ENCODE measurements around the gene TMEM127.
"Not testable (repeated sequence)": the region's sequence is repeated elsewhere in the genome, so short reads cannot be mapped to it uniquely, and the experiment has no call there.

TMEM127 gene, protein sequence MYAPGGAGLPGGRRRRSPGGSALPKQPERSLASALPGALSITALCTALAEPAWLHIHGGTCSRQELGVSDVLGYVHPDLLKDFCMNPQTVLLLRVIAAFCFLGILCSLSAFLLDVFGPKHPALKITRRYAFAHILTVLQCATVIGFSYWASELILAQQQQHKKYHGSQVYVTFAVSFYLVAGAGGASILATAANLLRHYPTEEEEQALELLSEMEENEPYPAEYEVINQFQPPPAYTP

DNA sequence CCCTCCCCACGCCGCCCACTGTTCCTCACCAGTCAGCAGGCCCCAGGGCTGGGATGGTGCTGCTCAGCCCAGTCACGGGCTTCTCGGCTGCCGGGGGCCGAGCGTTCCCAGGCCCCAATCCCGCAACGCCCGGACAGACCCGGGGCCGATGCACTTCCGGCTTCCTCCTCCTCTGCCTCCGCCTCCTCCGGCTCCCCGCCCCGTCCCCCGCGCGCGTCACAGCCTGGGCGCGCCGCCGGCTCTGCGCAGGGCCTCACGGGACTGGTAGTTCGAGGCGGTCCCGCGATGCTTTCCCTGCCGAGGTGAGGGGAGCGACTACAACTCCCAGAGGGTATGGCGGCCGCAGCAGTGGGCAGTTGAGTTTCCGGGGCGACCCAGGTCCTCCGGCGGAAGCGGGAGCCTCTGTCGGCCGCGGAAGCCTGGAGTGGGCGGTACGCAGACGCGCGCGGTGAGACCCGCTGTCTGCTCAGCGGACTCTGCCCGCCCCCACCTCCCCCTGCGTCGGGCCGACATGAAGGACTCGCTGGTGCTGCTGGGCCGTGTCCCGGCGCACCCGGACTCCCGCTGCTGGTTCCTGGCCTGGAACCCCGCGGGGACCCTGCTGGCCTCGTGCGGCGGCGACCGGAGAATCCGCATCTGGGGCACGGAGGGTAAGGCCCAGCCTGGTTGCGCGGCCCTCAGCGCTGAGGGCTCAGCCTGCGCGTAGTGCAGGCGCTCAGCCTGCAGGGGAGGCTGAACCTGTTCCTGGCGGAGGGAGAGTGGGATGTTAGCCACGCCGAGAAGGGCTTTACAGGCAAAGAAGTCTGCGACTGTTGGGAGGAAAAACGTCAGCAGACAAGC is at the start of gene TMEM127, which contains the start of gene CIAO1:
TSS of gene TMEM127 (minus strand) at position 158 of the 840 bp plus-strand sequence. CDS start 616 bp downstream, outside the sequence.
TSS of gene CIAO1 (plus strand) at position 386 of the 840 bp plus-strand sequence. CDS start at position 512, 126 bp downstream.
- peak; percentile 100 for DNase-seq

DNA sequence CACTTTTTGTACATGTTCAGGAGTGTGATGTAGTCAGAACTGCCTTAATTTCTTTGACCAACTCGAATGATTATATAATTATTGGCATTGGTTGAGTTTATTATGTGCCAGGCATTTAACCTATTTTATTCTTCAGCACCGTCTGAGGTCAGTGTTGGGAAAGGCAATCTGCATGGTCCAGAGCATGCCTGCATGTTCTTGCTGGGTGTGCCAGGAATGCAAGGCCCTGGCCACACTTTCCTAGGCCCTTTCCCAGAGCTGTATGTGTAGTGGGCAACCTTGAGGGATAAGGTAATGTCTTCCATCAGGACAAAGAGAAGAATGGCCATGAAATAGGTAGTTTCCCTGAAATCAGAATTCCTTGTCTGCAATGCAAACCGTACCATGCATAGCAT is 49.2 kb upstream of the TMEM127 start:
- no peak for DNase-seq

DNA sequence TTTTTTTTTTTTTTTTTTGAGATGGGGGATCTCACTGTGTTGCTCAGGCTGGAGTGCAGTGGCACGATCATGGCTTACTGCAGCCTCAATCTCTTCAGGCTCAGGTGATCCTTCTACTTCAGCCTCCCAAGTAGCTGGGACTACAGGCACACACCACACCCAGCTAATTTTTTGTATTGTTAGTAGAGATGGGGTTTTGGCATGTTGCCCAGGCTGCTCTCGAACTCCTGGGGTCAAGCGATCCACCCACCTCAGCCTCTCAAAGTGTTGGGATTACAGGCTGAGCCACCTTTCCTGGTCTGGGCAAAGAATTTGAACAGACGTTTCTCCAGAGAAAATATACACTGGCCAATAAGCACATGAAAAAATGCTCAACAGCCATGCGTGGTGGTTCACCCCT is 42.5 kb upstream of the TMEM127 start:
- no peak for DNase-seq

DNA sequence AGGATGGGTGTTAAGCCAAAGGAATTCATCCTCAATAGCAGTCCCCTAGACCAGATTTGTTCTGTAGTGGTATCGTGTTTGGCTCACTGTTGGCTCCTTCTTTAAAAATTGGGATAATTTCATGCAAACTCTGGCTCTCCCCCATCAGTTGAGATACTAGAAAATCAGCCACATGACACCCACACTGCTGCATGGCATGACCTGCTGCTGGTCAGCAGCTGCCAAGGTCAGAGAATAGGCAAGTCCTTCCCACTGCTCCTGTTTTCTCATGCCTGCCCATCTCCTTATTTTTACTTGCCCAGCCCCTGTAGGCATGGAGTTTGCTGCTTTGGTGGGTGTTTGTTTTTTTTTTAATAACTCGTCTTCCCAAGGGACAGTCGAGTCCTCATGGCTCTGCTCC is 40.6 kb upstream of the TMEM127 start:
- no peak for DNase-seq

DNA sequence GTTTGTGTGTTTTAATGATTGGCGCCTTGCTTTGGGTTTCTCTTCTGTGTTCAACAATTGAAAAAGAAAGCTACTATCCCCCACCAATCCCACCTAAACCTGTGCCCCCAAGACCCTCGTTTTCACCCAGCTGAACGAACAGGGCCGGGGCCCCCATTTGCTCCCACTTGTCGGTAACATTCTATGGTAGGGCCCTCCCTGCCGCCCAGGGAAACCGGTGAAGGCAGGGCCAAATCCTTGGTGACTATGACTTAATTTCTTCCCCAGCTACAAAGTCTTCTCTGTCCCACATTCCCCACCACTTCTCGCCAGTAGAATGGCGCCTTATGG is 40.1 kb upstream of the TMEM127 start:
- DNase-seq = no peak

DNA sequence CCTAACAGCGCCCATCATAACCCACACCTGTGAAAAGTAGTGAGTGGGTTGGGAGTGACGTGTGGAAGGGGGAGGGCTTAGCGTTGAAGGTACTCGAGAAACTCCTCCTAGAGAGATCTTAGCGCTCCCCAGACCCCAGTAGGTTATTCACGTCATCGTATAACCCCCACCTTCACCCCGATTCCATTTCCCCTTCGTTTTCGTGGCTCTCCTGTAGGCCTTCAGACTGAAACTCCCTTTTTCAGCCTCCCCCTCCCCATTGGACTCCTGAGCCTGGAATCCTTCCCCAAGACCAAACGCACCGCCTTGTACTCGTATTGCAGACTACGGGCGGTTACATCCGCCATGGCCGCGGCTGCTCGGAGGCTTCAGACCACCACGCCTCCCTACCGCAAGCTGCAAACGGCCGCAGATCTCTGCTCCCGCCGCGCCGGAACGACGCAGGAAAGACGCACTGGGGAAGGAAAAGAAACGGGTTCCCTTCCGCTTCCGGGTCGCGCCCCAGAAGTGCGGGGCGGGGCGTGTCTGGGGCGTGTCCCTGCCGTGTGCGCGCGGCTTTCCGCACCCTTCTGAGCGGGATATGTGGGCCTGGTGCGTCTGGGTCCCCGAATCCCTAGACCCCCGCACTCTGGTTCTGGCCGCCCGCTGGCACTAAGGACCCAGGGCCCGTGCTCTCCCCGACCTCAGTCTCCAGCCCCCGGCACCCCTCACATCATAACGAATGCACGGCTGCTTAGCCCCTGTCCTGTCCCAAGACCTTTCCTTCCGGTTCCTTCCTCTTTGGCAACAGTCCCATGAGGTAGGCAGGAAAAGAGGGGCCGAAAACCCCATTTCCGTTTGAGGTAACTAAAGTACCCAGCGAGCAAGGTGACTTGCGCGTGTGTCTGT is 39.5 kb upstream of the TMEM127 start, which contains the start of gene SNRNP200:
TSS of gene SNRNP200 (minus strand) at position 456 of the 888 bp plus-strand sequence. CDS start at position 347, 109 bp downstream.
- peak; percentile 92 for DNase-seq

DNA sequence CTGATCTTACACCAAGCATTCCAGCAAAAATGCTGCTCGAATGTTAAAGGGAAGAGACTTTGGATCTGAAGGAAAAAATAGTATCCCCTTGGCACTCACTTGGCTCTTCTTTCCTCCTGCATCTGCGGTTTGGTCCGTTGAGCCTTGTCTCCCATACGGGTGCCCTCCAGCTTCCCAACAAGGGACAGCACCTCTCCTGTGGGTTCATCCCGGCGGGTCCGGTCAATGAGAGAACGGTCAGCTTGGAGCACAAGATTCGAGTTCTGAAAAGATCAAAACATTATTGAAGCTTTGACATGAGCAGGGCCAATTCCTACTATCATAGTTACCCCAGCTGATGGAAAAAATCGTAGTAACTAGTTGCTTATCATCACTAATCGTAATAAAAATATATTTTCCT is 38.8 kb upstream of the TMEM127 start:
- no peak for DNase-seq

DNA sequence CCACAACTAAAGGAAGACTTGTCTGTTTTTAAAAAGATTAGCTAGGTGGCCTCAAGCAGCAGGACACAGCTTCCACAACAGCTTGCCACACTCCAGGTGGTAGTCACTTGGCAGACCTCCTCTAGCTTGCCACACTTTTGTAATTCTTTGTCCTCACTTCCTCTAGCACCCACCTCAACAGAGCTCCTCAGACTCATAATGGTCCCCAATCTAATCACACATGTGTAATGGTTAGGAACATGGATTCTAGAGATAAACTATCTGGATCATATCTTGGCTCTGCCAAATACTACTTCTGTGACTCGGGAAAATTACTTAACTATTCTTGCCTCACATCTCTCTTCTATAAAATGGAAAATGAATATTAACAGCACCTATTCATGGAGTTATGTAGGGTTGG is 36.1 kb upstream of the TMEM127 start:
- no peak for DNase-seq

DNA sequence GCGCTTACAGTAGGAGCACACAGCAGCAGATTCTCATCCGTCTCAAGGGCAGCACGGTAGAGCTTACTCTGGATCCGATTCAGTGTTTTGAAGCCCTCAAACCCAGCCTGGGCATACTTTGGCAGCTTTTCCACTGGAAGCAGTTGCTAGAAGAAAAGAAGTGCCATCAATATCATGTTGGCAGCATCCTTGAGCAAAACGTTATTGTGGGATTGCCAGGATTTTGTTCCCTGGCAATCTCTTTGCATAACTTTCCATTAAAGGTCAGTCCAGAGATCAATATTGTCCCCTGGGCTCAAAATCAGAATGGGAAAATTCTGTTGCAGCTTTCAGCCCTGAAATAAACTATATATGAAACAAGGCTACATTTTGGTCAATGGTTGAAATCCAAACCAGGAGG is 31.1 kb upstream of the TMEM127 start:
- DNase-seq = no peak

DNA sequence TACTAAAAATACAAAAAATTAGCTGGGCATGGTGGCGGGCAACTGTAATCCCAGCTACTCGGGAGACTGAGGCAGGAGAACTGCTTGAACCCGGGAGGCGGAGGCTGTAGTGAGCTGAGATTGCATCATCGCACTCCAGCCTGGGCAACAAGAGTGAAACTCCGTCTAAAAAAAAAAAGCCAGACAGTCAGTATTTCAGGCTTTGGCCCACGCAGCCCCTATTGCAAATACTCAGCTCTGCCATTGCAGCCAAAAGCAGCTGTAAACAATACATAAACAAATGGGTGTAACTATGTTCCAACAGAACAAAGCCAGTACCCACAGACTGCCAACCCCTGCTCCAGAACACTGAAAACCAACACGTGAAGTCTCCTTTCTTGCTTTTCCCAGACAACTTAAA is 28.5 kb upstream of the TMEM127 start:
- not testable (repeated sequence) for DNase-seq

DNA sequence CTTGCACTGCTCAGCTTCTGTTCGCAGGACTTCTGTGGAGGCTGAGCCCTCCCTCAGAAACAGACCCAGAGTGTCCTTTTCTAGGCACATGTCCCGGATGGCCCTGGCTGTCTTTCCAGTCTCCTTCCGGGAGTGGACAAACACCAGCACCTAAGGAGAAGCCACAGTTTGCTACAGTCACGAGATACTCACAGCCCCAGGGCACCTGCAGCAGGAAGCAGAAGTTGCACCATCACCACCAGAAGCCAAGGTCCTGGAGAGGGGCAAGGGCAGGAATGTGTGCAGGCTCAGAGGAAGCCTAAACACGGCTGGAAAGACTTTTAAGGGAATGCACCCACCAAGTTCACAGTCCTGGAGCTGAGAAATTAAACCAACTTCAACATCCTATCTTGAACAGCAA is 26.0 kb upstream of the TMEM127 start:
- no peak for DNase-seq

DNA sequence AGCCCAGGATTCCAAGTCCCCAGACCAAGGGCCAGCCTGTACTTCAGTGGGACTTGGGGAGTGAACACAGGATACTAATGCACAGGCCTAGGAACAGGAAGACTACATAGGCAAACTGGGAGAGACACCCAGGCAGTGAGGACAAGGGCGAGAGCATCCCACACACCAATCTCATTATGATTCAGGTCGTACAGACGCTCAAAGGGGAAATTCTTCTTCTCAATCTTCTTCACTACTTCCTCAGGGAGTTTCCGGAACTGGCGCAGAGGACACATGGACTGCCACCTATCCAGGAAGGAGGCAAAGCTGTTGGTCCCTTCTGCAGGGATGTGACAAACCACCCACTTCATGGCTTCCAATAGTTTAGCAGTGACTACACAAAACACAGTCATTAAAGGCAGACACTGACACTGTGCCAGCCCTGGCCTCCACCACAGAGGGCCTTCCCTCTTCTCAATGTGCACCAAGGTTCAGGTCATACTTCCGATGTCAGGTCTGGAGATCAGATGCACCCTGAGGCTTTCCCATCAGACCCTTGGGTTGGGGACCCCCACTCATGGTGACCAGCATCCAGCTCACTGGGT is 21.6 kb upstream of the TMEM127 start:
- DNase-seq = no peak

DNA sequence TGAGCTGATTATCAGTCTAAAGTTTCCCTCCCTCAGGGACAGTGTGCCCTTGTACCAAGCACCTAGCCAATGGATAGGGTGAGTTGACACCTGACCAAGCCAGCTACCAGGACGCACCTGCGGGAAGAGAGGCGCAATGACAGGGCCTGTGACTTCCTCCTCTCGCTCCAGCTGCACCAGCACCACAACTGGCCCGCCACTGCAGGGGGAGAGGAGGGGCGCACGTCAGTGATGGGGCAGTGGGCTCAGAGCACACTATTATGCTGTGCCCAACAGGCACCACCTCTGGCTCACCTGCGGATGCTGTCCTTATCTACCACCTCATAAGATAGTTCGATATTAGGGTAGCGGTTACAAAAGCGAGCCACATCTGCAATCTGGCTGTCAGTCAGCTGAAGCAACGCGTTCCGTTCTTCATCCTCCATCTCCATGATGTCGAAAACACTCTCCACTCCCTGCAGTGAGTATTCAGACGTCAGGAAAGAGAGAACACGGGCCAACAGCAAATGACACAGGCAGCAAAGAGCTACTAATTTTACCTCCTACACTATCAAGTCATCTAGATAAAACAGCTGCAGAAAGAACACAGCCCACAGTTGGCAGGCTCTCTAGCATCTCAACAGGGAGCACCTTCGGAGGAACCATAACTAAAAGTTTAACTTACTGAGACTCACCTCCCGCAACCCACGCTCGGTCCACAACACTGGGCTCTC is 11.1 kb upstream of the TMEM127 start:
- no peak for DNase-seq

DNA sequence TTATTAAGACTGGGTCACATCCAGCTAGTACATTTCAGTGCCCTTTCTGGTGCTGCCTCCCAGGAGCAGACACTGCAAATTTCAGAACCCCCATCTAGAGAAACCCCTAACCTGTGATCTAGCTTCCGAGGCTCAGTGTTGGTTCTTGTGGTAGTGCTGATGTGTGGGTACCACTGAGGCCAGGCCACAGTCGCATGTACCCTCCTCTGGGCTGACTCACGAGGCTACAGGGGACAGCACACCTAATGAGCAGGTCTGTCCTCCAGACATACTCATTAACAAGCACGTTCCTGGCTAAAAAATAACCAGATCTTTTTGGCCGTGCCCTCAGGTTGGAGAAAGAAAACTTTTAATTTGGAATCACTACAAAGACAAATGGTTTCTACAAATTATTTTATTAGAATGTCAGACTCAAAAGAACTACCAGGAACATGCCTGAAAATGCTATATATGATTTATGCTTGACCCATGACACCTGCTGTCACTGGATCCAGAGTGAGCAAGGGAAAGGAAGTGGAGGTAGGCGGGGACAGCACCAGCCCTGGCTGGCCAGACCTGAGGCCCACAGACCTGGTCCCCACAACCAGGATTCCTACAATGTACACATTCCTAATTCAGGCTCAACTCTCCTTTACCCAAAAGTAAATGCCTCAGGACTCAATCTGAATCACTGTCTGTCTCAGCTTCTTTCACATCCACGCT is 8.7 kb upstream of the TMEM127 start:
- no peak for DNase-seq

DNA sequence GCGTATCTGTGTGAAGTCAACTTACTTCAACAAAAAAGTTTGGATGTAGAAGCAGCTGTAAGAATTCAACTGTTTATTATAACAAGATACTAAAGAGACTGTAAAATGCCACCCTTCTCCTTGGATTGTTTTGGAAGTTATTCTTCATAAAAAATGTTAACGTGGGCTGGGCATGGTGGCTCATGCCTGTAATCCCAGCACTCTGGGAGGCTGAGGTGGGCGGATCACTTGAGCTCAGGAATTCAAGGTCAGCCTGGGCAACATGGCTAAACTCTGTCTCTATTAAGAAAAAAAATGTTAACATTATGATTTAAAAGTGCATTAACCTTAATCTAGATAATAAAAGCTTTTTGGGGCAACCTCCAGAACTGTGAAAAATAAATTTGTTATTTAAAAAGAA is 8.0 kb upstream of the TMEM127 start:
- no peak for DNase-seq

DNA sequence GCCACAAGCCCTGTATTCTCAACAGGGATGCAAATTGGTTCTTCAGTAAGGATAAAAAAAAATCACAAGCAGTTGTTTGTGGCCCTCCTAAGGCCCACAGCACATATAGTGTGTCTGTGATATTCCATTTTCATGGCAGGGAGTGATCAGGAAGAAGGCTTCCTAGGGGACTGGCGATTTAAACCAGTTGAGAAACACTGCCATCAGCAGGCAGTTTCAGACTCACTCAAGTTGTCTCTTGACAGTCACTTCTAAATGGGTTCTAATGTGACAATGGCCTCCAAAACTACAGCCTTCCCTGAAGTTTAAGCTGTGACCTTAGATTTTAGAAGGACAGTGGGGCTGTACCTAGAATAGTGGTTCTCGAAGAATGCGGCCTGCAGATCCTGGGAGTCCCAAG is 6.2 kb upstream of the TMEM127 start:
- no peak for DNase-seq

DNA sequence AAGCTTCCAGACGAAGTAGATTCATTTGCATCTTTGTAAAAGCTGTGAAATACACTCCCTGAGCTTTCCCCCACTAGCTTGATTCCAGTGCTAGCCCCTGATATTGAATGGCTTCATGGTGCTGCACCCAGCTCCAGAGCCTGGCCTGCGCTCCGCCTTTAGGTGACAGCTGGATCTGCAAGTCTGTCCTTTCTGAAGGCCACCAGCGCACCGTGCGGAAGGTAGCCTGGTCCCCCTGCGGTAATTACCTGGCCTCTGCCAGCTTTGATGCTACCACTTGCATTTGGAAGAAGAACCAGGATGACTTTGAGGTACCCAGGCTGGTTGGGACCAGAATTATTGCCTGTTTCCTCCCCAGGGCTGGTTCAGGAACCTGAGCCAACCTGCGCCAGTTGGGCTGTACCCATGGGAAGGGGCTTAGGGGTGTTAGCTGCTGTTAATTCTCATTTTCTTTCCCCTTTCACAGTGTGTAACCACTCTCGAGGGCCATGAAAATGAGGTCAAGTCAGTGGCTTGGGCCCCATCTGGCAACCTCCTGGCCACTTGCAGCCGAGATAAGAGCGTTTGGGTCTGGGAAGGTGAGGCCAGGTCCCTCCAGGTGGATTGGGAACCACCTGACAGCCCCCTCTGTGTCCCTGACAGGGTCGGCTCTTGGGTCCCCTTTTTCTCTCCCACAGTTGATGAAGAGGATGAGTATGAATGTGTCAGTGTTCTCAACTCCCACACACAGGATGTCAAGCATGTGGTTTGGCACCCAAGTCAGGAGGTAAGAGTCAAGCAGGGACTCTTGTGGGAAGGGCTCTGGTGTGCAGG is 1.6 kb upstream of the TMEM127 start:
- DNase-seq = no peak

DNA sequence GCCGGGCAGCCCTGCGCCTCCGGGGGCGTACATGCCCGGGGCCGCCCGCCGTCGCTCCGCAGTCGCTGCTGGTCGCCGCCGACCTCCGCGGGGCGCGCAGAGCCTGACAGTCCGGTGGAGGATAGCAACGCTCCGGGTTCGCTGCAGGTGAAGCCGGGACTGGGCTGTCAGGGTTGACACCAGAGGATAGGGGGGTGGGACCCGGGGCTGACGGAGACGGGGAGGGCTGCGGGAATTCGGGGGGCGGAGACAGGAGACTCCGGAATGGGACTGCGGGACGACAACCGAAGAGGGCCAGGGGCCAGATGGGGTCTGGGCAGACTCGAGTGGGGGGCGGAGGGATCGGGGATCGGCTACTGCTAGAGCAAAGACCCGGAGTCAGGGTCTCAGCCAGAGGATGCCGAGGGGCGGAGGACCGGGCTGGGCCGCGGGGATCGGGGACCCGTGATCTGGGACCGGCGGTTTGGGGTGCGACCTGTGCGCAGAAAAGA is 403 bp downstream of the TMEM127 start:
- no peak for DNase-seq

DNA sequence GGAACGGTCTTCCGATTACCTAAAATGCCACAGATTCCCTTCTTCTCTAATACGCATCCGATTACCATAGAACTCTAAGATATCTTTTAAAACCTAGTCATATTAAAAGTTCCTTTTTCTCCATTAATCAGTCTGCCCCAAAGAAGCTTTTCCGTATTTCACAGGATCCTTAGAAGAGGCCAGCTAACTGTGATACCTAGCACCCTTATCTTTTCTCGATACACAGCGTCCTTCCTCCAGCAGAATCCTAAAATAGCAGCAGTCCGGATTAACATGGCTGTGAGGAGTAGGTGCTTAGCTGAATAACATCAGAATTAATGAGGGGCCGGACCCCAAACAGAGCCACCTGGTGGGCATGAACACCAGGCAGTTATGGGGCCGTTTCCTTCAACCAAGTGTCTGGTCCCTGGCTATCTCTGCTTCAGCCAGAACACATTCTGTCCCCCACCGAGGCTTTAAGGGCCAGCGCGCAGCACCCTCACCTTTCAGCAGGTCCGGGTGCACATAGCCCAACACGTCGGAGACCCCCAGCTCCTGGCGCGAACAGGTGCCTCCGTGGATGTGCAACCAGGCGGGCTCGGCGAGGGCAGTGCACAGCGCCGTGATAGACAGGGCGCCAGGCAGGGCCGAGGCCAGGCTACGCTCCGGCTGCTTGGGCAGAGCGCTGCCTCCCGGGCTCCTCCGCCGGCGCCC is 995 bp downstream of the TMEM127 start:
- DNase-seq = peak; percentile 62

DNA sequence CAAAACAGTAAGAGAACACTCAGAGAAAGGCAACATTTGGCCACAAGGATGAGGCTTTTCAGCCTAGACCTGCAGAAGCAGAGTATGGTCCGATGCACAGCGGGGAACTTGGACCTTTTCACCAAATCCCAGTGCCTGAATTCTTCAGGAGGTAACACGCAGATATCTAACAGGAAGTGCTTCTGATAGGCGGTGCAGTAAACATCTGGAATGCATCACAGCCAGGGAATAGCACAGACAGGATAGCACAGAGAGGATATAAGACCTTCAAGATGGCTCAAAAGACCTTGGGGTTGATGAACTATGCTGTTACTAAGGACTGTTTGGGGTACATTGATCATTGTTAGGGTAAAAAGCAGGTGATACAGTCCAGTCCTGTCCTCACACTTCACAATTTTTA is 1.7 kb downstream of the TMEM127 start:
- DNase-seq = no peak

All from right forelimb (tissue), 1 donor.